ENCODE measurements around the gene EFNA4.

EFNA4 gene

DNA sequence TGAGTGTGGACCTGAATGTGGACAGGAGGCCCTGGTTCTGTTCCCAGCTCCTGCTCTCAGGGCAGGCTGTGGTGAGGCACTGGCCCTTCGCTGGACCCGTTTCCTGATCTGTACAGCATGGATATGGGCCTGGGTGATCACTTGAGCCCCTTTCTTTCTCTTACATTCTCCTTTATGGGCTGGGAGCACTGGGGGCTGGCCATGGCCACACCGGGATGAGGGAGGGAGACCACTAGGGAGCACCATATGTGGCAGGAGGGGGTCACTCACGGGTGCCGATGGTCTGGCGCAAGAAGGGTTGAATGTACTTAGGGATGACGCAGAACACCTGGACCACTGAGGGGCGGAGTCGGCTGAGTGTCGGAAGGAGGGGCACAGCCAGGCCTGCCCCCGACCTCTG, 32.6 kb upstream of the EFNA4 start:
- H3K4me3 ChIP-seq (ENCODE audit: low read depth, low read length): no peak overlapping the region
- DNase-seq (ENCODE audit: low read depth): no peak

DNA sequence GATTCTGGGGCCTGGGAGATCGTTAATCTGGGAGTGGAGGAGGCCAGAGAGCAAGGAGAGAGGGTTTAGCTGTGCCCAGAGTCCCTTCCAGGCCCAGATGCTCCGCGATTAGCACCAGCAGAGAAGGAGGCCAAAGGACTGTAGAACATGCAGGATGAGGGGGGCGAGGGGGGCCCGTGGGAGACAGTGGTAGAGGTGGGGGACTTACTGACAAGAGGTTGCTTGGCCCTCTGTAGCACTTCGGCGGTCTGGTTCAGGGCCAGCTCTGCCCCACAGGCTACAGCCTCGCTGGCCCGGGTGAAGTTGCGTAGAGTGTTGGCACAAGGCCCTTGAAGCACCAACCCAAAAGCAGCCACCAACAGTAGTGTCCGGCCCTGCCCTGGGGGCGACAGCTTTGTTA, 30.7 kb upstream of the EFNA4 start:
- no peak for DNase-seq (ENCODE audit: low read depth)

DNA sequence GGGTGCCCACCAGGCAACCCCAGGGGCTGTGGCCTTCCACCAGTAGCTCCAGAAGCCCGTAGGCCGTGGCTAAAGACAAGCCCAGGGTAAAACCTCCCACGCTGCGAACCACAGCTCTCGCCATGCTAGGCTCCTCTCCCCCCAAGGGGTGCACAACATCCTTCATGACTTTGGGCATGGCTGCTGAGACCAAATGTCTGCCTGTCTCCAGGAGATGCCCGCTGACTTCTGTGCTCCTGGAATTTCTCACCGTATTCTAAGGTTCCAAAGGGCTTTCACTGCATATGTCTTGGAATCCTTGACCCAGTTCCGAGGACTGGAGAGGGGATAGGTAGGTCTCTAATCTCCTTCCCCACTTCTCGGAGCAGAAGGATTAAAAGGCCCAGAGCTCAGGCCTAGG, 30.0 kb upstream of the EFNA4 start, which contains the start of the genes DCST1 and DCST2:
Gene DCST1 (plus strand): TSS at position 301 of the 400 bp plus-strand sequence. CDS start 213 bp downstream, outside the sequence.
Gene DCST2 (minus strand): TSS at position 258 of the 400 bp plus-strand sequence. CDS start 80 bp downstream, at position 178.
- H3K4me3 ChIP-seq (ENCODE audit: low read depth, low read length): no peak within 1 kb of the TSS
- no peak for DNase-seq (ENCODE audit: low read depth)

More for the DNA sequence above, 30.7 kb upstream of the EFNA4 start:
- H3K4me3 ChIP-seq (ENCODE audit: low read depth, low read length): no peak overlapping the region

DNA sequence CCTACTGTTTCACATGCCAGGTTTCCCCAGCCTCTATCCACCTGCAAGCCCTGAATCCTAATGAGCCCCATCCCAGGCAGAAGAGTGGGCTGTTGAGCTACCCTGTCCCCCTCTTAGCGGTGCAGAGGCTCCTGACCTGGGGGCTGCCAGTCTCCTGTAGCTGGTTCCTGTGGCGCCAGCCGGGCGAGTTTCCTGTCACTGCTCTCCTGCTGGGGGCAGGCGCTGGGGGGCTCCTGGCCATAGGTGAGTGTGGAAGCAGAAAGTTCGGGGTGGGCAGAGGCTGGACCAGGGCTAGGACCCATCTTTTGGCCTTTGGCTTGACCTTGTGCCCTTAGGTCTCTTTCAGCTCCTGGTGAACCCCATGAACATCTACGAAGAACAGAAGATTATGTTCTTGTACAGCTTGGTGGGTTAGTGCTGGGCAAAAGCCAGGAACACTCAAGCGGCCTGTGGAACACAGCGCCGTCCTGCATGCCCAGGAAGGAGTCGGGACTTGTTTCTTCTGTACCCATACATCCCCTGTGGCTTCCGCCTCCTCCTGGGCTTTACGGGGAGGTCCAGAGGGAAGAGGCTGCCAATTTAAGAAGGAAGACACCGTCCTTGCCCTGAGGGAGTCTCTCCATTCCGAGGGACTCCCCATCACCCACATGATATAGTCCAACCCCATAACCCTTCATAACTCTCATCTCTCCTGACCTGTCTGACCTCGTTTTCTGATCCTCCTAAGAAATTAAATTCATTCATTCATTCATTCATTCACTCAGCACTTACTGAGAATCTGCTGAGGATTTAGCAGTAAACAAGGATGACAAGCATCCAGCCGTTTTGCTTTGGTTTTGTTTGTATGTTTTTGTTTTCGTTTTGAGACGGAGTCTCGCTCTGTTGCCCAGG, 29.0 kb upstream of the EFNA4 start:
- no peak overlapping the region for H3K4me3 ChIP-seq (ENCODE audit: low read depth, low read length)
- no peak for DNase-seq (ENCODE audit: low read depth)

DNA sequence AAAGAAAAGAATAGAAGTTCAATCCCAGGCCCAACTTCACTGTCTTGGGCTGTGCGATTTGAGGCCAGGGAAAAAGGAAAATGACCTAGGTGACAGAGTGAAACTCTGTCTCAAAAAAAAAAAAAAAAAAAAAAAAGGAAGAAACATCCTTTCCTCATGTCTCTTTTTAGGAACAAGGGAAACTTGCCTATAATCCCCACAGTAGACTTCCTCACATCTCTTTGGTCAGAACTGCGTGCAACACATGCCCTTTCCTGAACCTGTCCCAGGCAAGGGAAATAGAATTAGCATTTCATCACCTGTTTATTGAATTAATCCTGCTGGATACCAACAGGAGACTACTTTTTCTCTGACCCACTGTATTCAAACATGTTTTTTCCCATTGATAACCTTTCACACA, 27.6 kb upstream of the EFNA4 start:
- DNase-seq (ENCODE audit: low read depth): no peak
- no peak overlapping the region for H3K4me3 ChIP-seq (ENCODE audit: low read depth, low read length)

DNA sequence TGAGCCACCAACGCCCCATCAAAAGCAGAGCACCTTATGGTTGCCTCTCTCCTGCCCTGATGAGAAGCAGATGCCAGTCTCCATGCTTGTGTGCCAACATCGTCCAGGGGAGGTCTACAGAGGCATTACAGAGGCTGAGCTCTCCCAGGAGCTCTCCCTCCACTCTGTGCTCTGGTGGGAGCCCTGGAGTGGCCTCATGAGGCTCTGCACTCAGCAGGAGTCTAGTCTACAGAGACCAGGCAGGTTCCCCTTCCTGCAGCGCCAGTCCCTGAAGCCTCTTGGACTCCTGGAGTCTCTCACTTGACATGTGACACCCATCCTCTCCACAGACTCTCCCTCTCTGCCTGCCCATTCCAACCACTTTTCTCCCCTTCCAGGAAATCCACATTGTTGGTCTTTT, 26.5 kb upstream of the EFNA4 start:
- no peak overlapping the region for H3K4me3 ChIP-seq (ENCODE audit: low read depth, low read length)
- no peak for DNase-seq (ENCODE audit: low read depth)

DNA sequence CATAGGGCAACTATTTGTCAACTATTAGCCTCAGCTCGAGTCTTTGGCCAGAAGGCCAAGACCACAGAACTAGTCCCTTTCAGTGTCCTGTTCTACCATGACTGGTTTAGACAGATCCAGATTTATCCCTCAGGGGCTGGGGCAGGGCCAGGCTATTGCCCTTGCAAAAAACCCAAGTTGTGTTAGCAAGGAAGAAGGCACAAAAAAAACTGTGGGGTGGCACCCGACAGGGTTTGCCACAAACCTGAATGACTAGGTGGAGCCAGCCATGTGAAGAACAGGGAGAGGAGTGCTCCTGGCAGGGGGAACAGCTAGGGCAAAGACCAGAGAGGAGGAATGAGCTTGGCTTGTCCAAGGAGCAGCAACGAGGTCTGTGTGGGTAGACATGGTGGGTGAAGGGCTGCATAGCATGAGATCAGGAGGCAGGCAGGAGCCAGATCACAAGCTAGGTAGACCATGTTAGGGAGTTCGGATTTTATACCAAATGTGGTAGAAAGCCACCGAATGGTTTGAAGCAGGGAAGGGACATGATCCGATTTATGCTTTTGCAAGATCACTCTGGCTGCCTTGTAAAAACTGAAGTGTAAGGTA, 25.6 kb upstream of the EFNA4 start:
- no peak overlapping the region for H3K4me3 ChIP-seq (ENCODE audit: low read depth, low read length)
- no peak for DNase-seq (ENCODE audit: low read depth)

DNA sequence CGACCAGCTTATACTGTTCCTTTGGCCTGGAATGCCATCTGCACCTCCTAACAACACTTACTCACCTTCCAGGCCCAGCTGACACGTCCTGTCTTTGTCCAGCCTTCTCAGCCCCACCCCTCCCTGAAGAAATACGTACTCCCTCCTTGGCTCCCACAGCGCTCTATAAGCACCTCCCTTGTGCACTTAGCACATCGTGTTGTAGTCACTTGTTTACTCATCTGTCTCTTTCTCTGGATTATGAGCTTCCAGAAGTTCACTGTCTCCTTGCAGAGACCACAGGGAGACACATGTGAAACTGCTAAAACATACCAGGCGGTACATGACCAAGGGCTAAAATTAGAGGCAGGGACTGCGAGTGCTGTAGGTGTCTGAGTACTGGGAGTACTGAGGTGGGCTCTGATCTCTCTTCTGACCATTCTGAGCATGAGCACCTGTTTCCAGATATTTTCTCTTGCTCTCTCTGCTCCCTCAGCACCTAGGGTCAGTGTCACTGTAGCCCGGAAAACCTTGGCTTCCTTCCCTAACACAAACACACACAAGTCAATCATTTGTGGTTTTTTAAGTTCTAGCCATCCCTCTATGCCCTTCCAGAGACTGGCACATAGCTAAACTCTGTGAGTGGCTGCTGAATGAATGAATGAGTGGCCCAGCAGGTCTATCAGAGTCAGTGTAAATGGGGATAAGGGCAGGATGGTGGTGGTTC, 24.8 kb upstream of the EFNA4 start:
- DNase-seq (ENCODE audit: low read depth): no peak
- no peak overlapping the region for H3K4me3 ChIP-seq (ENCODE audit: low read depth, low read length)

DNA sequence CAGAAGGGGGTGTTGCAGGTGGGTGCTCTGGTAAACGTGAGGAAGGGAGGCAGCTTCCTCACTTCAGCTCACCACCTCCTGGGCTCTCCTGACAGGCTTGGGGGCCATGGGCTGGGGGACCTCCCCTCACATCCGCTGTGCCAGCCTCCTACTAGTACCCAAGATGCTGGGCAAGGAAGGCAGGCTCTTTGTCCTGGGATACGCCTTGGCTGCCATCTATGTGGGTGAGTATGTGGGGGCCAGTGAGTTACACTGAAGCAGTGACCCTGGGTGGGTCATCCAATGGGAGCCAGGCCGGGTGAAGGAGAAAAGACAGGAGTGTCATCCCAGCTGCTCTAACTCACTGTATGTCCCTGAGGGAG, 24.3 kb upstream of the EFNA4 start:
- H3K4me3 ChIP-seq (ENCODE audit: low read depth, low read length): no peak overlapping the region
- DNase-seq (ENCODE audit: low read depth): no peak

DNA sequence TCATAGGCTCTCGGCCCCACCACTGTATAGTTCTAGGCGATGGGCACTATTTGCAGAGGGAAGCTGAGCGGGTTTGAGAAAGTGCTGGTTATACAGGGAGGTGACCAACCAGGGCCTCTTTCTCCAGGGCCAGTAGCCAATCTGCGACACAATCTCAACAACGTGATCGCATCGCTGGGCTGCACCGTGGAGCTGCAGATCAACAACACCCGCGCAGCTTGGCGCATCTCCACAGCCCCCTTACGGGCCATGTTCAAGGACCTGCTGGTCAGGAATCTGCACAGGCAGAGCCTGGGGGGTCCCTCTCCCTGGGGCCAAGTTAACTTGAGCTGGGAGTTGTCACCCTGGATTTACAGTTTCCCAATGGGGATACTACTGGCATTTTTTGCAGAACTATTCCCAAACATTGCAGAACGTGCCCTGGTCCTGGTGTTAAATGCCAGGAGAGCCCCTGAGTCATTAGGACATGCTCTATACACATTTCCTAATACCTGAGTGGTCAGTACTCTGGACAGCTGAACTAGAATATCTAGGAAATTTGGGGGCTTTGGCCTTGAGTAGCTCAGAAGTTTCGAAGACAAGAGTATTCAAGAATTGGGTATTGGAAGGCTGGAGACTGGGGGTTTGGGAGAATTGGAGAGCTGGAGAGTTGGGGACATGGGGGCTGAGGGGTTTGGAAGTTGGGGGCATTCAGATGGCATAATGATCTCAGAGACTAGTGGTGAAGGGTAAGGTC, 23.0 kb upstream of the EFNA4 start:
- H3K4me3 ChIP-seq (ENCODE audit: low read depth, low read length): no peak overlapping the region
- no peak for DNase-seq (ENCODE audit: low read depth)

DNA sequence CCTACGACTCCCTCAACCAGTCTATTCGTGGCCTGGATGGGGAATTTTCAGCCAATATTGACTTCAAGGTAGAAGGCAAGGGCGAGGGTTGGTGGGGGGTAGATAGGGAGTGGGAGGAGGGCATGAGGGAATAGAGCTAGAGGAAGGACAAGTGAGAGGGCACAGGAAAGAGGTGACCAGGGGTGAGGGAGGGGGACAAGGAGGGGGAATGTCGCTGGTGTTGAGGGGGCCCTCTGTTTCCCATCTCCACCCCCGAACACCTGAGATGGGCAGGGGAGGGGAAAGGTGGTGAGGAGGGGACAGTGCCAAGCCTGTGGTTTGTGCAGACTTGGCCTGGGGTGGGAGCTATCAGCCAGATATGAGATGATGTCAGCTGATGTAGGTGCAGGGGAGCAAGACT, 20.8 kb upstream of the EFNA4 start:
- no peak overlapping the region for H3K4me3 ChIP-seq (ENCODE audit: low read depth, low read length)
- DNase-seq (ENCODE audit: low read depth): no peak

DNA sequence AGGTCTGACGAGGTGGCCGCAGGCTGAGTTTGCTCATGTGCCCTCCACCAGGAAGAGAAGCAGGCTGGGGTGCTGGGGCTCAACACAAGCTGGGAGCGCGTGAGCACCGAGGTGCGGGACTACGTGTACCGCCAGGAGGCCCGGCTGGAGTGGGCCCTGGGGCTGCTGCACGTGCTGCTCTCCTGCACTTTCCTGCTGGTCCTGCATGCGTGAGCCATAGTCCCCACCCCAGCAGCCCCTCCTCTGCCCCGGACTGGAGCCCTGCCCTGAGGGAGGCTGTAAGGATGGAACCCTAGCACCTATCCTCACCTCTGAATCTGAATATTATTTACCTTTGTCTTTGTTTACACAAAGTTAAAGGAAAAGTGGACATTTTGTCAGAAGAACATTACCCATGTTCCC, 20.2 kb upstream of the EFNA4 start:
- no peak for DNase-seq (ENCODE audit: low read depth)
- no peak overlapping the region for H3K4me3 ChIP-seq (ENCODE audit: low read depth, low read length)

DNA sequence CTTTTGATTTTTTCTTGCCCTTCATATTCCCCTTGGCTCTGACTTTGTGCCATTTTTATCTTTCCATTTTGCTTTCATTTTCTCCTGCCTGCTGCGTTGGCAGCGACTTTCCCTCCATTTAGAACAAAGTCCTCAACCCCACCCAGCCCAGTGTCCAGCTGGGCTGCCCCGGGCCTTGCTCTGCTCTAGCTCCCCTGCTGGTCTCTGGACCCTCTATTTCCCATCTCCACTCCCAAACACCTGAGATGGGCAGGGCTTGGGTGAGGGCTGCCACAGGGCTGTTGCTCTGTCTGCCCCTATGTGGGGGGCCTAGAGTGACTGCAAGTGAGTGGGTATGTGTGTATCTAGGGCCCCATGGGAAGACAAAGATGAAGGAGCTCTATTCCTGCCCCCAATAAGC, 19.7 kb upstream of the EFNA4 start:
- no peak overlapping the region for H3K4me3 ChIP-seq (ENCODE audit: low read depth, low read length)
- no peak for DNase-seq (ENCODE audit: low read depth)

DNA sequence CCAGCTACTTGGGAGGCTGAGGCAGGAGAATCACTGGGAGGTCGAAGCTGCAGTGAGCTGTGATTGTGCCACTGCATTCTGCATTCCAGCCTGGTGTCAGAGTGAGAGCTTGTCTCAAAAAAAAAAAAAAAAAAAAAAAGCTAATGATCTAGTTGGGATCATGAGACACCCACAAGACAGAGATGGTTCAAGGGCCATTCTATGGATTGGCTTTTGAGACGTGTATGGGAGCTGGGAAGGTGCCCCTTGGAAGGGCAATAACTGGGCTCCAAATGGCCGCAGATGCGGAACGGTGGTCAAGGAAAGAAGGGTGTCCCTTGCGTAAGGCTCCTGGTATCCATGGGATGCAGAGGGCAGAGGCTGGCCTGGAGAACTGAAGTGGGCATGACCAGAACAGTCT, 19.2 kb upstream of the EFNA4 start:
- no peak for DNase-seq (ENCODE audit: low read depth)
- H3K4me3 ChIP-seq (ENCODE audit: low read depth, low read length): no peak overlapping the region

DNA sequence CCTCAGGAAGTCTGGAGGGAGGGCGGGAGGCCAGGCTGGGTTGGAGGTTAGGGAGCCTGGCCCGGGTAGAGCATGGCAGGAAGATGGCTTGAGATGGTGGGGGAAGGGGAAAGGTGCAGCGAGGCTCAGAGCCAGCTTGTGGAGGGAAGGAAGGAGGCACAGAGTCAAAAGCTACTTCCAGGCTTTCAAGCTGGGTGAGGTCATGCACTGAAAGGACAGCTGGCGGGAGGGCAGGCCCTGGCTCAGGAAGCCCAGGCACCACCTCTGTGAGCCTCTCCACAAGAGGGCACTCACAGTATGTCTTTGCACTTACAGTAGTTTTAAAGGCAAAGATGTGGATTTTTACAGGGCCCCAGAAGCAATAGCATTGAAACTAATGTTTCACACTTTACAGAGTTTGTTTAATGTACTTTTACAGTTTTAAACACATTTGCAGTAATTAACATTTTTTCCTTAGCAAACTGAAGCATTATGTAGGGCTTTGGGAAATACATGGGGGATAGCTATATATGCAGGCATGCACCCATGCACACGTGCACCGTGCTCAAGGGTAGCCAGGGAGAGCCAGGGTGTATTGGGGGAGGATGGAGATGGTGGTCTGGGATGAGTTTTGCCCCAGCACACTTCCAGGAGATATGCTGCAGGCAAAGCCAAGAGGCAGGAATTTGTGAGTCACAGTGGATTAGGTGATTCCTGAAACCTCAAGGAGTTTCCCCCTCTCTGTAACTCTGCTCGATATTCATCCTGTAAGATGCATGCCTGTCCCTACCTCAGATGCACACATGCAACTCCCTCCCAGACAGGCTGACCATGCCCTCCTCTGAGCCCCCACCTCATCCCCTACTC, 18.5 kb upstream of the EFNA4 start:
- DNase-seq (ENCODE audit: low read depth): no peak
- H3K4me3 ChIP-seq (ENCODE audit: low read depth, low read length): no peak overlapping the region

DNA sequence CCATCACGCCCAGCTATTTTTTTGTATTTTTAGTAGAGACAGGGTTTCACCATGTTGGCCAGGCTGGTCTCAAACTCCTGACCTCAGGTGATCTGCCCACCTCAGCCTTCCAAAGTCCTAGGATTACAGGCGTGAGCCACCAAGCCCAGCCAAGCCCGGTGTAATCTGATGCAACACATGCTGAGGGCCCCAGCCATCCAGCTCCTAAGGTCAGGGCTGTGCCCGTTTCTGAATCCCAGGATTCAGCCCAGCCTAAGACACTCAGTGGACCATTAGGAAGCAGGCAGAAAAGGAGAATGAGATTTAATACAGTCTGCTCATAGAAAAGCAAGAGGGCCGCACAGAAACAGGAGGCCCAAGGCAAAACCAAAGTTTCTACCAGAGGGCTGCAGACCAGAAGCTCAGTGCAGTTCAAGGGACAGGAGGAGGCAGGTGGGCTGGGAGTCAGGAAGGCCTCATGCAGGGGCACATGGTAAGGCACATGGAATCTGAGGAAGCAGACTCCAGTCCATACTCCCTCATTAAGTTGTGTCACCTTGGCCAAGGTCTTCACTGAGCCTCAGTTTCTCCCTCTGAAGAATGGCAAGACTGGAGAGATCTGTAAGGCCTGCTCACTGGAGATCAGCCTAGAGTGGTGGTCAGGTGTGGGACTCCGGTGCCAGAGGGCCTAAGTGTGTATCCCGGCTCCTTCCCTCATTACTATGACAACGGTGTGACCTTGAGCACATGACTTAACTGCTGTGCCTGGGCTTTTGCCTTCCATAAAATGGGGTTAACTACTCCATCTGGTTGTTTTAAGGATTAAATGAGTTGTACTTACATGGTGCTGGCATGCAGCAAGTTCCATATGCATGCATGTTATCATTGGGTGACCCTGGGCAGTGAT, 14.8 kb upstream of the EFNA4 start:
- DNase-seq (ENCODE audit: low read depth): no peak
- H3K4me3 ChIP-seq (ENCODE audit: low read depth, low read length): no peak overlapping the region

DNA sequence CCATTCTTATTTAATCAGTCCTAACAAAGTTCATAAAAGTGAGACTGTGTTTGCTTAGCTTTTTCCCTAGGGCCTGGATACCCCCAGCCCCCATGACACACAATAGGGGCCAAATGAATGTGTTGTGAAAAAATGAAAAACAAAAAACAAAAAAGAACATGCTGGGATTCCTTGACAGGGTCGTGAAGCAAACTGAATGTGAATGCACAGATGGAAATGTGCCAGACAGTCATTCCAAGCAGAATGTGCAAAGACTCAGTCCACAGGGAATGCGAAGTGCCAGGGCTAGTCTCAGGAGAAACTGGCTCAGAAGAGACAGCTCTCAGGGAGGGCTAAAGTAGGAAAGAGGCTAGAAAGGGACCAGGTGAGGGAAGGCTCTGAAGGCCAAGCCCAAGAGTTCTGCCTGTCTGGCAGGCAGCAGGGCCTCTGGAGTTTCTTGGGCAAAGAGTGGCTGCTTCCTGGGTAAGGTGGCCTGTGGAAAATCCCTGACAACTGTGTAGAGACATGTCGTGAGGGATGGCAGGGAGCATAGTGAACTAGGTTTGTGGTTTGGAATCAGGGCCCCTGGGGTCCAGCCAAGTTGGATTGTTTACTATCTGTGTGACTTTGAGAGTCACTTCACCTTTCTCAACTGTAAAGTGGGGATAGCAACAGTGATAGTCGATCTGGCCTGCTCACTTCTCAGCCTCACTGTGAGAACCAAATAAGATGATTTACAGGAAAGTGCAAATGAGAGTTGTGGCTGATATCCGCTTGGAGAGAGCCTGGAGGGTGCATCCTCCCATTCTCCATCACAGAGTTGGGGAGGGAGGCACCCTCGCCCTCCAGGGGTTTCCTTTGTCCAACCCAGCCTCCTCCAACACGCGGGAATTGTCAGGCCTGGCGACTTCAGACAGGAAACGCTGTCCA, 13.6 kb upstream of the EFNA4 start:
- peak overlapping the region; percentile 83 for H3K4me3 ChIP-seq (ENCODE audit: low read depth, low read length)
- no peak for DNase-seq (ENCODE audit: low read depth)
